Measurements from ENCODE around the gene PPIL4.

Gene PPIL4, protein sequence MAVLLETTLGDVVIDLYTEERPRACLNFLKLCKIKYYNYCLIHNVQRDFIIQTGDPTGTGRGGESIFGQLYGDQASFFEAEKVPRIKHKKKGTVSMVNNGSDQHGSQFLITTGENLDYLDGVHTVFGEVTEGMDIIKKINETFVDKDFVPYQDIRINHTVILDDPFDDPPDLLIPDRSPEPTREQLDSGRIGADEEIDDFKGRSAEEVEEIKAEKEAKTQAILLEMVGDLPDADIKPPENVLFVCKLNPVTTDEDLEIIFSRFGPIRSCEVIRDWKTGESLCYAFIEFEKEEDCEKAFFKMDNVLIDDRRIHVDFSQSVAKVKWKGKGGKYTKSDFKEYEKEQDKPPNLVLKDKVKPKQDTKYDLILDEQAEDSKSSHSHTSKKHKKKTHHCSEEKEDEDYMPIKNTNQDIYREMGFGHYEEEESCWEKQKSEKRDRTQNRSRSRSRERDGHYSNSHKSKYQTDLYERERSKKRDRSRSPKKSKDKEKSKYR

DNA sequence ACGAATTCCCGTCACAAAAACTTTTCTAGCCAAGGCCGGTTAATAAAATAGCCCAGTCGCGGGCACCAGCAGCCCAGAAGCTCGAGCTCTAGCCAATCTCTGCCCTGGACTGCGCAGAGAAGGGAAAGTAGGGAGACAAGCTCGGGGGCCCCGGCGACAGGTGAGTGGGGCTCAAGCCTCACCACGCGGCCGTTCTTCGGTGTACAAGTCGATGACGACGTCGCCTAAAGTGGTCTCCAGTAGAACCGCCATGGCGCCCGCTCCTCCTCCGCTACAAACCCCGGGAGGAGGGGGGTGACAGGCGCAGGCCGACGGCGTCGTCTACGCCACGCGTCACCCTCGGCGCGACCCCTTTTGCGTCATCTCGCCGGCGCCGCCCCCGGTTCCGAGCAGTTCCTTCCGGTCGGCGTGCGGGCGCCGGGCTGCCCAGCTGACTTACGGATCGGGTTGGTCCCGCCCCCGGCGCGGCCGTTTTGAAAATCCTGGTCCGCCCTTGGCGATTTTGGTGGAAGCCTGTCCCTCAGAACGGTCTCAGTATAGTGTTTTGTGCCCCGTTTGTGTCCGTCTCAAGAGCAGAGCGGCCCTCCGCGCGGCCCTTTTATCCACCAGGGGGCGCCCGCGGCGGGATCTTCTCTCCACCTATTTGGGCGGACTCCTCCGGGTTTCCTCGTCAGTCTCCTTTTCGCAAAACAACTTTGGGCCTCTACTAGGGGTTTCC is at the start of gene PPIL4:
Gene PPIL4 (minus strand): TSS at position 290 of the 718 bp plus-strand sequence. CDS start 38 bp downstream, at position 252.
- DNase-seq (ENCODE audit: extremely low spot score, insufficient read length, low read depth) (peak; percentile 80), FAIRE-seq (peak; percentile 95)

DNA sequence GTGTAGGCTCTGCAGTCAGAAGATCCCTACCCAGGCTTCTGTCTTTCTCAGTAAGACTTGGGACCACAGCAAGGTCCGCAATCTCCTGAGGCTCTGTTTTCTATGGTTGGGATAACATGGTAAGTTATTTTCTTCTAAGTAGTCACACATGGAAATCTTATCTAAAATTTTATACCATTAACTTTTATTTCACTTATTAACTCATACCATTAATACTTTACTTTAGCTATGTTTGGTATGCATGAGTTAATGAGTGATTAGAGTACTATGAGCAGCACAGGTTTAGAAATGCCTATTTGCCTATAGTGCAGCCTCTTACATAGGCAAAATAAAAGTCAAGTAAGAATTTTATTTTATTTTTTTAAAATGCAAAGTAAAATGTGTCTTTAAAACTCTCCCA is 47.6 kb upstream of the PPIL4 start:
- FAIRE-seq (no peak), DNase-seq (ENCODE audit: extremely low spot score, insufficient read length, low read depth) (no peak)

DNA sequence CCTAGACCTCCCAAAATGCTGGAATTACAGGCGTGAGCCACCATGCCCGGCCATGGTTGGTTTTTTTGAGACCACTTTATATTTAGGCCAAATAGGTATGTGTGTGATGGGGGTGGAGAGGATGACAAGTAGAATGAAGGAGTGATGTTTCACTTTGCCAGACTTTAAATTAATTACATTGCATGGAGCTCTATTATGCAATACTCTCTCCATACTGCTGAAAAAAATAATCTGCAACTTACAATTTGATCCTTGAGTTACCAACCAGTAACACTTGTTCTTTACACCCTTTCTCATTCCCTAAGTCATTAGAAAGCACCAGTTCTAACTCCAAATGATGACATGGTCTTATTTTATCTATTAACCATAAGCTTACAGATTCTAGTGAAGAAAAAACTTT is 47.1 kb upstream of the PPIL4 start:
- FAIRE-seq (no peak), DNase-seq (ENCODE audit: extremely low spot score, insufficient read length, low read depth) (no peak)

GRCh38 chr6:149586149-149586548 is 40.3 kb upstream of the PPIL4 start:
- DNase-seq (ENCODE audit: extremely low spot score, insufficient read length, low read depth) (no peak), FAIRE-seq (no peak)

- FAIRE-seq (no peak), DNase-seq (ENCODE audit: extremely low spot score, insufficient read length, low read depth) (no peak)
Measured at GRCh38 chr6:149581349-149581748, 35.5 kb upstream of the PPIL4 start.

DNA sequence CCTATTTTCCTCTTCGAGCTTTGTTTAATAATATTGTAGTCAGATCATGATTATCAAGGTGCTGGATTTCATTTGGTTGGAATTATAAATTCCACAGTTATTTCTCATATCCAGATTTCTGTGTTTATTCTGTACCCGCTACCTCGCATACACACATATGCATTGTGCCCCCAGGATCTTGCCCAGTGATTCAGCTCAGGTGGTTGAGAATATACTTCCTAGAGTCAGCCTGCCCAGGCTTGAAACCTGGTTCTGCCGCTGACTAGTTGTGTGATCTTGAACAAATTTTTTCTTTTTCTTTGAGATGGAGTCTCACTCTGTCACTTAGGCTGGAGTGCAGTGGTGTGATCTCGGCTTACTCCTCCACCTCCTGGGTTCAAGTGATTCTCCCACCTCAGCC is 35.0 kb upstream of the PPIL4 start:
- DNase-seq (ENCODE audit: extremely low spot score, insufficient read length, low read depth), result no peak
- no peak for FAIRE-seq

GRCh38 chr6:149567945-149568585 is 22.2 kb upstream of the PPIL4 start:
- DNase-seq (ENCODE audit: extremely low spot score, insufficient read length, low read depth) (no peak), FAIRE-seq (peak; percentile 63)

DNA sequence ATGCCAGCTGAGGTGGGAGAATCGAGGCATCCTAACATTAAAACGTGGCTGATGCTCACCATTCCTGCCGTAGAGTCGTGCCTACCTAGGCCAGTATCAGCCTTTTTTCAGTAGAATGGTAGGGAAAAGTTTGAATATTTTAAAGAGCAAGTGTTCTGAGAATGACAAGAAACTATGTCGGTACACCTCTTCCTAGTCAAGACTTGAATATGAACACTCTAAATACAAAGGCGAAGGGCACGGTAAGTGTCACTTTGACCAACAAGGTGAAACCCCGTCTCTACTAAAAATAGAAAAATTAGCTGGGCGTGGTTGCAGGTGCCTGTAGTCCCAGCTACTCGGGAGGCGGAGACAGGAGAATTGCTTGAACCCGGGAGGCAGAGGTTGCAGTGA is 21.3 kb upstream of the PPIL4 start:
- FAIRE-seq, result peak; percentile 36

DNA sequence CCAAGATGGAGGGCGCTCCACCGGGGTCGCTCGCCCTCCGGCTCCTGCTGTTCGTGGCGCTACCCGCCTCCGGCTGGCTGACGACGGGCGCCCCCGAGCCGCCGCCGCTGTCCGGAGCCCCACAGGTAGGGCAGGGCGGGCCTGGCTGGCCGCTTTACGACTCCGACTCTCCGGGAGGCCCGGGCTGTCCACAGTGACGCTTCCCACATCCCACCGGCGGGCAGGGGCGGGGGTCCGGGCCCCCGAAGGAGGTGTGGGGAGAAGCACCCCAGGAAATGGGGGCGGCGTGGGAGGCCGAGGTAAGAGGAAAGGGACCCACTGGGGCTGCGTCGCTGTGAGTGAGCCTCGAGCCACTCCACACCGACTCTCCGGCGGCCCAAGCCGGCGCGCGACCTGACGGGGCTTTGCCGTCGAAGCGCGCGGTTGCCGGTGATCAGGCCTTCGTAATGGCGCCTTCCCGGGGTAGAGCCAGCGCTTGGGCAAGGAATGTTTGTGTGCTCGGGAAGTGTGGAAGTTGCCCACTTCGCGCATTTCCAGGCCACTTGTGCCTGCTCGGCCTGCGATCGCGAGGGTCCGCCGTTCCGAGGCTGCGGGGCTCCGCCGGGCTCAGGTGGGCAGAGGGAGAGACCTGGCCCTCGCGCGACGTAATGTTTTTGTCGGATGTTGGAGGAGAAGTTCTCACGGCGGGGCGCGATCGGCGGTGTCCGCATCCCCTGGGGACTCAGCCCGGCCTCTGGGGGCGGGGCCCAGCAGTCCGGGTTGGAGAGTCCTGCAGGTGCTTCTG is 20.8 kb upstream of the PPIL4 start:
- no peak for FAIRE-seq
- DNase-seq (ENCODE audit: extremely low spot score, insufficient read length, low read depth), result no peak

More for the DNA sequence above, 21.3 kb upstream of the PPIL4 start:
- no peak for DNase-seq (ENCODE audit: extremely low spot score, insufficient read length, low read depth)

DNA sequence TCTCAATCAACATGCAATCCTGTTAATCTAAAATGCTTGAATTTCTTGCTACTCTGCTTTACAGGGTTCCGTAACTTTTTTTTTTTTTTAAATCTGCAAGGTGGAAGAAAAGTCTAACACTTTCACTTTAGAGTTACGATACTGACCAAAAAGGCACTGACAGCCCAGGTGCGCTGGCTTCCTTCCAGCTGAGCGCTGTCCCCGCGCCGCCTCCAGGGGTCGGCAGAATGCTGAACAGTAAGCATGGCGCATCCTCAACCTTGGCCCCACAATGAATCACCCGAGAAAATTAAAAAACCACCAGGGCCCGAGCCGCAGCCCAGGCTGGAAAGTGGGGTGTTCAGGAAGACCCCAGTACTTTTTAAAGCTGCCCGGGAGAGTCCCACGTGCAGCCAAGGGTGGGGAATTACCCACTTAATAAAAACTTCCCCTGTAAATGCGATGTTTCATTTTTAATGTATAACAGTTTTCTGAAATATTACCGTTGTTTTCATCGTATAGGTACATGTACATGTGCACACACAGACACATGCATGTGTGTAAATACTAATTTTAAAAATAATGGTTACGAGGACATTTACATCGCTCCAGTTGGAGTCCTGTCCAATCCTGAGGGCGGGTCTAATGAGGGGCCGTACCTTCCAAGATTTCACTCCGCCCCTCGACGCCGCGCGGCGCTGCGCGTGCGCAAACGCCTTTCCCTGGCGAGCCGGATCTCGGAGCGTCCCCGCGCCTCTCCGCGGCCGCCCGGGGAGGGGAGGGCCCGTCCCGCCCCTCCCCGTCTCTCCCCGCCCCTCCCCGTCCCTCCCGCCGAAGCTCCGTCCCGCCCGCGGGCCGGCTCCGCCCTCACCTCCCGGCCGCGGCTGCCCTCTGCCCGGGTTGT is 19.9 kb upstream of the PPIL4 start, which contains the start of gene GINM1:
Gene GINM1 (plus strand): TSS at position 849 of the 883 bp plus-strand sequence. CDS start 40 bp downstream, outside the sequence.
- FAIRE-seq (peak; percentile 89), DNase-seq (ENCODE audit: extremely low spot score, insufficient read length, low read depth) (peak; percentile 91)

DNA sequence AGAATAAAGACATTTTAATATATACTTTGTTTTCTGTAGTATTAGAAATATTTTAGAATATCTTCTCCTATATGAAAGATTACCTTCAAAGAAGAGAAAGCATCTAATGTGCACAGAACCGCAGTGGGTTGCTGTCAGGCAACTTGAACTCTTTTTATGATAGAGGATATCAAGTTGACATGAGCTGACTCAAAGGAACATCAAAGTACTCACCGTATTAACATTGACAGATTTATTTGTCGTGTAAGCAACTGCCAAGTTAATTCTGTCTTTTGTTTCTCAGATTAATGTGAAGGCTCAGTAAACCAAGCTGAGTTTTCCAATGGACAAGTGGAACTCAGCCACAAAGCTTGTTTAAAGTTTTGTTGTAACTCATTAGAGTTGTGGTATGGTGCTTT is 18.1 kb upstream of the PPIL4 start:
- FAIRE-seq (no peak), DNase-seq (ENCODE audit: extremely low spot score, insufficient read length, low read depth) (no peak)

GRCh38 chr6:149563203-149563927 is 17.5 kb upstream of the PPIL4 start:
- DNase-seq (ENCODE audit: extremely low spot score, insufficient read length, low read depth) (no peak), FAIRE-seq (no peak)

DNA sequence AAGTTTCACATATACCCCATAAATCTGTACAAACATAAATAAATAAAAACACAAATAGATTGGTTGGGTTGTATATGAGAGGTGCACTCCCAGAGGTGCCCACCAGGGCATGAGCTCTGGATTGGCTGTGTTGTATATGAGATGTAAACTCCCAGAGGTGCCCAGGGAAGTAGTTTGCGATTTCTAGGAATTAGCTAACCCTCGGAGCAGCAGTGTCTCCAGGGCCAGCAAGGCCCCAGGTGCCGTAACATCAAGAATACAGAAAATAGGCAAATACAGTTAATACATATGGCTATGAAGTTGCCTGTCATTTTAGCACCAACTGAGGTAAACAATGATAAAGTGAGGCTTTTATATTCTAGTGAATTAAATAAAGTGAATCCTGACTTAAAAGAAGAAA is 14.9 kb upstream of the PPIL4 start:
- FAIRE-seq, result peak; percentile 21
- DNase-seq (ENCODE audit: extremely low spot score, insufficient read length, low read depth), result no peak

GRCh38 chr6:149559389-149559788 is 13.5 kb upstream of the PPIL4 start:
- DNase-seq (ENCODE audit: extremely low spot score, insufficient read length, low read depth) (no peak), FAIRE-seq (no peak)

DNA sequence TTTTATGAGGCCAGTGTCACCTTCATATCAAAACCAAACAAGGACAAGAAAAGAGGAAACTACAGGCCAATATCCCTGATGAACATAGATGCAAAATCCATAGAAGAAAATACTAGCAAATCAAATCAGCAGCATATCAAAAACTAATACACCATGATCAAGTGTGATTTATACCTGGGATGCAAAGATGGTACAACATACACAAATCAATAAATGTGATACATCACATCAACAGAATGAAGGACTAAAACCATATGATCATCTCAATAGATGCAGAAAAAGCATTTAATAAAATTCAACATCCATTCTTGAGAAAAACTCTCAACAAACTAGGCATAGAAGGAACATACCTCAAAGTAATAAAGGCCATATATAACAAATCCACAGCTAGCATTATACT is 12.2 kb upstream of the PPIL4 start:
- DNase-seq (ENCODE audit: extremely low spot score, insufficient read length, low read depth) (no peak), FAIRE-seq (no peak)

- DNase-seq (ENCODE audit: extremely low spot score, insufficient read length, low read depth) (no peak), FAIRE-seq (no peak)
Measured at GRCh38 chr6:149551920-149552319, 6.1 kb upstream of the PPIL4 start.

- DNase-seq (ENCODE audit: extremely low spot score, insufficient read length, low read depth), result no peak
- FAIRE-seq, result peak; percentile 9
Measured at GRCh38 chr6:149545258-149545753, 537 bp downstream of the PPIL4 start.

DNA sequence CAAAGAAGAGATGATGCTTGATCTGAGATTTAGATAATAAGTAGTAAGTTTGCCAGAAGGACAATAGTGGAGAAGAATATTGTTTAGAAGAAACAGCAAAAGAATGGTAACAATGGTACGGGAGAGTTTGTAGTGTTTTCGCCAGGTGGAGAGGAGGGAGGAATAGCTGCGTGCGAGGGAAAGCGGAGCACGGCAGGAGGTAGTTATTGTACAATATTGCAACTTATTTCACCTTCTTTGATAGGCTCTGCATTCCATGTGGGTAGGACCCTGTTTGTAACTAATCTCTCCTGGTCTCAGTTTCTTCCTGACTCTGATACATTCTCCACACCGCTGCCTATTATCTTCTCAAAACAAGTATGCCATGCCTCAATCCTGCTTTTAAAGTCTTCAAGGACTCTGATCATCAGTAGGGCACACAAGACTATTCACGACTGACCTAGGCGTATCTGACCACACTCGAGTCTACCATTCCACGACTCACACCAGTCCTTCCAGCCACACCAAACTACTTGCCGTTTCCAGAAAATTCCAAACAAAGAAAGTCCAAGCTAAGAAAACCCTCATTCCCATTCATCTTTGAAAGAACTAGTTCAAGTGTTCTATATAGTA is 1.1 kb downstream of the PPIL4 start:
- no peak for FAIRE-seq
- no peak for DNase-seq (ENCODE audit: extremely low spot score, insufficient read length, low read depth)
